Activated CD4-positive, alpha-beta T cell treated with anti-CD3 and anti-CD28 coated beads, Interleukin-2, amount 50 U/mL, for 4 hours (primary cell): ENCODE data around the gene OR10J4.
"Not testable (repeated sequence)": the region's sequence is repeated elsewhere in the genome, so short reads cannot be mapped to it uniquely, and the experiment has no call there.

ENCODE experiments used
- DNase-seq, 2 experiments: peaks; one replicate each; pipeline ENCODE4 v3.0.0-alpha.2; 2020

The OR10J4 gene

DNA sequence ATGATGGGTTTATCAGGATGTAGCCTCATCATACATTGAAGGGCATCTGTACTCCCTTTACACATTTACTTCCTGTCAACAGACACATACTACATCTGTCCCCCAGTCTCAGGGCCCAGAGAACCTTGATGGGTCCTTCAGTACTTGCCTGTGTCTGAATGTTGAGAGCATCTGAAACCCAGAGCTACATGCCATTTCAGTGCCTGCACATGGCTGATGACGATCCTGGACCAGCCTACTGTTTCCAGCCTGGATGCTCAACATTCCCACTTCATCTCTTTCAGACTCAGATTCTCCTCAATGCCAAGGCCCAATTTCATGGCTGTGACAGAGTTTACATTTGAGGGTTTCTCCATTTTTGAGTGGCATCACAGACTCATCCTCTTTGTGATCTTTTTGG, at the start of gene OR10J4:
OR10J4 (plus strand) TSS at position 301 of the 400 bp plus-strand sequence.
- no peak for DNase-seq

- DNase-seq = no peak
Measured at GRCh38 chr1:159406821-159407220, 25.2 kb upstream of the OR10J4 start.

DNA sequence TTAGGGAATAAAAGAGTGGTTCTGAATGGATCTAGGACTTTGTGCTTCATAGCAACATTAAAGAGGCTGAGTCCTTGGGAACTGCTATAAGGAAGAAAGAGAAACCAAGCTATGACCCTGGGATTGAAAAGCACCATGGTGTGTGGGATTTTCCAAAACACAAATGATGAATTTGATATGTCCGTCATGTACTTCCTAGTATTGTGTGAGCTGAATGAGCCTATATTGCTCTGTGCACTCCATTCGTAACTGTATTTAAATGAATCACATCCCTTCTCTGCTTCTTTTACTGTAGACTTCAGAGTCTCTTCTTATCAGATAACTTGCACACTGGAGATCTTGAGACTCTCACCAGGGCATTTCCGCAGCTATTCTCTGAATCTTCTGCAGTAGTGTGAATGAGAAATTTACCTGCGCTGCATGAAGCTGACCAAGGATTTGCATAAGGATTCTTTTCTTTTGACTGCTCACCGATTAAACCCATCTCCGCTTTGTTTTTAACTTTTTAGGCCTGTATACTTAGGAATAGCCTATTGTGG, 23.1 kb upstream of the OR10J4 start:
- no peak for DNase-seq

DNA sequence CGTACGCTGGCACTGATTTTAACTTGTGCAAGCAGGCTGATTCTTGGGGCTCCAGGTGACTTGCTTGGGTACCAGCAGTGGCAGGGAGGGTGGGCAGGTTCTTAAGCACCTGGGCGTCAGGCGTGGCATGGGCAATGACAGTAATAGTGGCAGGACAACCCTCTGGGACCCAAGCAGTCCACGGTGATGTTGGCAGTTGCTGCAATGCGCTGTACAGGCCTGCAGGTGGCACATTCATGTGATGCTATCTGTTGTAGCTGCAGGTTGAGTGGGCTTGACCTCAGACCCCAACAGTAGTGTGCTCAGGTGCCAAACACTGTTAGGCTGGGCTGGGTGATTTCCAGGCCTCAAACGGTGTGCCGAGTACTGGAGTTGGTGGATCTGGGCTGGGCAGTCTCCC, 10.2 kb upstream of the OR10J4 start:
- DNase-seq = no peak

GRCh38 chr1:159428536-159428935, 3.5 kb upstream of the OR10J4 start:
- DNase-seq = no peak

DNA sequence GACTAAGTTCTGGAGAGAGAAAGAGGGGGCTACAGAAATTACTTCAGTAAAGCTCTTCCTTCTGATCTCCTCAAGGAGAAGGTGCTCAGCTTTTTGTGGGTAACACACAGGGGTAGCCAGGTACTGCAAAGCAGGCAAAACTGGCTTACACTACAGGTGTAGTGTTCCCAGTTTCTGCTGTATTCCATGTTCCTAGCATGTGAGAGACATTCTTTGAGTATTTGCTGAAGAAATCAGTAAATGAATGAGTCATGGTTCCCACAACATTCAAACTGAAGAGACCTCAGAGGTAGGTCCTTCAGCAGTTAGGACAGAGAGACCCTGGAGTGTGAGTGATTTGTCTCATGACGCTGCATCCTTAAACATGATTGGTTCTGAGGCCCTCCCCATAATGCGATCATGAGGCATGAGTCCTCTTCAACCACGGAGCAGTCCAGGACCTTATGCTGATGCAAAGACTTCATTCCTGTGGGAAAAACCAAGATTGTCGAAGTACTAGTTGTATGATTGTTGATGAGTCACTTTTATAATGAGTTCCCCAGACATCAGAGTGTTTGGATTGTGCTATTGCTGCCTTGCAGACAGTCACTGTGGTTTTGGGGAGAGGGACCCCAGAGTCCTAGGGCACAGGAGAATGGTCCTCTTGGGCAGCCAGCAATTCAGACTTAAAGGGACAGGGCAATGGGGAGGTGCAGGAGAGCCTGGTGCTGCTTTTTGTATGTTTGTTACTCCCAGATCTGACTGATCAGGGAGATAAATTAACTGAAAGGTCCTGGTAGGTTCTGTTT, 2.7 kb upstream of the OR10J4 start:
- no peak for DNase-seq

DNA sequence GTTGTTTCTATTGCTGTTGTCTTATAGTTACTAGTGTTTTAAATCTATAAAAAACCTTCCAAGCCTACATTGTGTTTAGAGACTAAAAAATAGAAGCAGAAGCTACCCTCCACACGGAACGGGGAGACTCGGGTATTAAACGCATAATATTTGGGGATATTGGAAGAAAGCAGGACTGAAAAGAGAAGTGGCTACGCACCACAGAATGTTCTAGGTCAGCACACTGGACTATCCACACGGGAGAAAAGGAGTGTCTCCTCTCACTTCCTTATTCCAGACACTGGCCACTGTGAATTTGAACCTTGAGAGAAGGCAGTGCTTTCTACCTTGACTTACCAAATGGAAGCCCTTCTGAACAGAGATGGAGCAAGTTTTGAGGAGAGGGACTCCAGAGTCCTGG, 1.0 kb upstream of the OR10J4 start:
- DNase-seq = no peak

DNA sequence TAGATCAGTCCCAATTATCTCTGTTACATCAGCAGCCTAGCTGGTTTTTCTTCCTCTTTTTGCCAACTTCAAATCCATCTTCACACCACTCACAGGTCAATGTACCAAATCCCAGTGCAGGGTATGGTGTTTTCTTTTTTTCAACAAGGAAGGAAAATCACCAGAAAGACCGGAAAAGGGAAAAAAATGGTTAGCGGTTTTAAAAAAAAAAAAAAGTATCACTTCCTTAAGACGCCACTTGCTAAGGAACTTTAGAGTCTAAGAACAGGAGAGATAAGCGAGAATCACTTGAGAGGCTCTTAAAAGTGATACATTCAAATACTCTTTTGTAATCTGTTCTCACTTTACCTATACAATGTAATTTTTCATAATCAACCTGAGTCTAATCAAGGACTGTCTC, 4.5 kb downstream of the OR10J4 start:
- DNase-seq = no peak

- DNase-seq = no peak
Measured at GRCh38 chr1:159439422-159439821, 7.4 kb downstream of the OR10J4 start, which contains the start of gene OR10J1. Gene OR10J1 (plus strand): TSS chr1:159439722. CDS start chr1:159439792, 70 bp downstream.

DNA sequence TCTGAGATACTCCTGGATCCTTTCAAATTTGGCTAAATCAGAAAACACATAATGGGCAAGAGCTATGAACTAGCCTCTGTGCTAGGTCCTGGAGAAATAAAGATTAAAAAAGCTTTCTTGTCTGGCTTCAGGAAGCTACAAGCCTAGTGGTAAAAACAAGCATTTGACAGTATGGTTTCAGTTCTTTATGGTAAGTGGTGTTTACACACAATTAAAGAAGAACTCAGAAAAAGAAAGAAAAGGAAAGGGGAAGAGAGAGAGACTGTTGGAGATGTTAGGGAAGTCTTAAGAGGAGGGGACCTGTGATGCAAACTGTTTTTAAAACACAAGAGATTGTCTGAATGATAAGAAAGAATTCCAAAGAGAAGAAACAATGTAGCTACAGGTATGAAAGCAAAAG, 9.4 kb downstream of the OR10J4 start:
- DNase-seq = no peak

DNA sequence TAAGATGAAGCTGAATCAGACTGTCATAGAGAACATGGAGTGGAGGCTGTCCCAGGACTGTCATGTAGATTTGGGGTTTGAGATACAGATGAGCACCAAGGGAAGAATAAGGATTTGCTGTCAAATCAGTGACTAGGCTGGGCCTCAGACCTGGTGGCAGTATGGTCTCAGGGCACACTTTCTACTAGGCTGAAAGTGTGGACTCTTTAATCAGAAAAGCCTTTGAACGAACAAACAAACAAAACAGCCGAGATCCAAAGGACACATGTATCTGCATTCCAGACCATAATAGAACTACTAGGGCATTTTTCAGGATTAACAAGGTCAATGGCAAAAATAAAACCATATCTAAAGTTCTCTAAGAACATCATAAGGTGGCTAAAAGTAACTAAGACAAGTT, 10.4 kb downstream of the OR10J4 start:
- no peak for DNase-seq

DNA sequence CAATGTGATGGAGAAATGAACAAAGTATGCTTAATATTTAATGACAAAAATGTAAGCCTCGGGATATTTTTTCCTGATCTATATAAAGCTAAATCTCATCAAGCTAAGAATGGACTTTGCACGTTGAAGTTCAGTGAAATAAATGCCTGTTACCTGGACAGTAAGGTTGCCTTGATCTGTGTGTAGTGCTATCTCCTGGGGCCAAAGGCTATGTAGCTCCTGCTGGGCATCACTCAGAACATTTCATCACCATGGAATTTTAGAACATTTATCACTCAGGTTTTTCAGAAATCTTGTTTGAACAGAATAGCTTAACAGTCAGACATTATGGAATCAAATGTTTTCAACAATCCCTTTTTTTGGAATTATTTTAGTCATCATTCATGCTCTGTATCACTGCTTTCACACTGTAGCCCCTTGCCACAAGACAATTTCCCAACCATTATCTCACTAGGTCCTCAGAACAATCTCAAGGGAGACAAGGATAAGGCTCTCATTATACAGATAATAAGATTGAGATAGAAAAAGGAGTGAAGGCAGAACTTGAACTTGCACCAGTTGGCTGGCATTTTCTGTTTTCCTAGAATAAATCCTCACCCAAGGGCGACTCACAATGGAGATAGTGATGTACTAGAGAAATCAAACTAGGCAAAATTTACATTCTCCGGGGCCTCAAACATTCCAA, 11.2 kb downstream of the OR10J4 start:
- no peak for DNase-seq

- no peak for DNase-seq
Measured at GRCh38 chr1:159444511-159444910, 12.5 kb downstream of the OR10J4 start.

DNA sequence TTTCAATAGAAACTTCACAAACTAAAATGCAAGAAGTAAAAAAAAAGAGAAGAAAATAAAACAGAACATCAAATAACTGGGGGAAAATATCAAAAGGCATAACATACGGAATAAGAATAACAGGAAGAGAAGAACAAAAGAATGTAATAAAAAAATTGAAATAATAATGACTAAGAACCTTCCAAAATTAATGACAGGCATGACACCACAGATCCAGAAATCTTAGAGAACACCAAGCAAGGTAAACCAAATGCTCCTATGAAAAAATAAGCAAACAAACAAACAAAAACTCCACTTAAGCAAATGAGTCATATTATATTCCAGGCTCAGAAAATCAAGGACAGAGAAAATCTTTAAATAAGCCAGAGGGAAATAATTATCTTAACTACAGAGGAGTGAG, 16.2 kb downstream of the OR10J4 start:
- DNase-seq = no peak

GRCh38 chr1:159449605-159450004, 17.6 kb downstream of the OR10J4 start:
- not testable (repeated sequence) for DNase-seq

DNA sequence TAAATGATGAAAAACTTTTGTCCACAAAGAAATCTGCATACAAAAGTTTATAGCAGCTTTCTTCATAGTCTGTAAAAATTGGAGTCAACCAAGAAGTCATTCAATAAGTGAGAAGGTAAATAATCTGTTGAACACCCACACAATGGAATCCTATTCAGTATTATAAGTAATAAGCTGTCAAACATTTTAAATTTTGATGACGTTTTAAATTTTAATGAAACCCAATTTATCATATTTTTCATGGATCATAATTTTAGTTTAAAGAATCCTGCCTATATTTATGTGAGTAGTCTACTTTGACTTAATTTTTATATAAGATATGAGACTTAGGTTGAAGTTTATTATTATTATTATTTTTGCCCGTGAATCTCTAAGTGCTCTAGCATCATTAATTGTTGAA, 27.5 kb downstream of the OR10J4 start:
- no peak for DNase-seq

GRCh38 chr1:159465191-159465603, 33.2 kb downstream of the OR10J4 start:
- no peak for DNase-seq

DNA sequence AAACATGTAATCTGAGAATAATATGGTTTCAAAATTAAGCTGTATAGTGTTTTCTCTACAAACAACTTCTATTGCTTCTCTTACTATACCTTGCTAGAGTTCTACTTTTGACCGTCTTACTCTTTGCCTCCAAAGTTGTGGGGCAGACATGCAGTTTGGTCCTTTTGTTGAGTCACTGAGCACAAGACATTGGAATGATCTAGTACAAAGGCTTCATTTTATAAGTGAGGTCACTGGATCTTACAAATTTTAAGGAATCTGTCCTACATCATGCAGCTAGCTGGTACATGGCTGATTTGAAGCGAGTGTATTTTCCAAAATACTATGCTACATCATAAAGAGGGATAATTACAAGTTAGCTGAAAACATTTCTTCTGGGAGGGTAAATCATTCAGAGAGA, 36.3 kb downstream of the OR10J4 start:
- DNase-seq = no peak

- no peak for DNase-seq
Measured at GRCh38 chr1:159469921-159470533, 38.0 kb downstream of the OR10J4 start.

DNA sequence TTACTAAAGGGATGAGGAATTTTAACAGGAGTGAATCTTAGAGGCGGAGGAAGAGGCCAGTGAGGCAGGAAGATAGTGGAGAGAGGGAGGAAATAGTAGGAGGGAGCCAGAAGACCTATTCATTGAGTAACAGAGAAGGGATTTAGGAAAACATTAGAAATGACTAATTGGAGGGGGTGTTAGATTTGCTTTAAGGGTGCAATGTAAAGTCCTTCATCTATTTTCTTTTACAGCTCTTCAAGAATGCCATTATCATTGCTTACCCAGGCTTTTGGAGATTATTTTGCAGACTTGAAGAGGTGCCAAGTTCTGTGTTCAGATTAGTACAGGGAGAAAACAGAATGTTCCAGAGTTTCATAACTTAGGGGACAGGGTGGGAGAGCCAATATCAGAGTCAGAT, 41.3 kb downstream of the OR10J4 start:
- no peak for DNase-seq

DNA sequence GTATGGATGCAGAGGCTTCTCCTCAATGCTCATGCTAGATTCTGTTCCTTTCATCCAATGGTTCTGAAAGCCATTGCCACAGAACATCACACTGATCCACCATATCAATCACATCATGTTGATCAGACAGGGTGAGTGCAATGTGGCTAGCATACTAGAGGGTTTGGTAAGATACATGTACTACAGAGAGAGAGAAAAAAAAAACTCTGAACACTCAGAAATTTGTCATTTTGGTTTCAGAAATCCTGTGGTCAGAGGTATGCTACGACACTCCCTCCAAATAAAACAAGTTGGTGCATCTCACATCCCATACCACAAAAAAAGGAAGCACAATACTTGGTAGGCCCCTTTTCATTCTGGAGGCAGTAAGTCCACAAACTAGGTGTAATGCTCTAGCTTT, 42.9 kb downstream of the OR10J4 start:
- no peak for DNase-seq
